Mesangial cell (primary cell): Measurements from ENCODE around the gene HAL. TPM values are rescaled to one million over a fixed set of nuclear protein-coding genes. Genes with fewer than 3 reads are reported as not detected.

ENCODE experiments used
- total RNA-seq: library from RNA; depleted of rRNA; stranded (reverse); fragments of >200 nt; gene quantifications from 2 replicates; pipeline ENCODE4 v1.2.3, GENCODE V29; 2015

Gene HAL, protein sequence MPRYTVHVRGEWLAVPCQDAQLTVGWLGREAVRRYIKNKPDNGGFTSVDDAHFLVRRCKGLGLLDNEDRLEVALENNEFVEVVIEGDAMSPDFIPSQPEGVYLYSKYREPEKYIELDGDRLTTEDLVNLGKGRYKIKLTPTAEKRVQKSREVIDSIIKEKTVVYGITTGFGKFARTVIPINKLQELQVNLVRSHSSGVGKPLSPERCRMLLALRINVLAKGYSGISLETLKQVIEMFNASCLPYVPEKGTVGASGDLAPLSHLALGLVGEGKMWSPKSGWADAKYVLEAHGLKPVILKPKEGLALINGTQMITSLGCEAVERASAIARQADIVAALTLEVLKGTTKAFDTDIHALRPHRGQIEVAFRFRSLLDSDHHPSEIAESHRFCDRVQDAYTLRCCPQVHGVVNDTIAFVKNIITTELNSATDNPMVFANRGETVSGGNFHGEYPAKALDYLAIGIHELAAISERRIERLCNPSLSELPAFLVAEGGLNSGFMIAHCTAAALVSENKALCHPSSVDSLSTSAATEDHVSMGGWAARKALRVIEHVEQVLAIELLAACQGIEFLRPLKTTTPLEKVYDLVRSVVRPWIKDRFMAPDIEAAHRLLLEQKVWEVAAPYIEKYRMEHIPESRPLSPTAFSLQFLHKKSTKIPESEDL
- 0.25 TPM in 1 of 2 replicates, not detected in the other for total RNA-seq

DNA sequence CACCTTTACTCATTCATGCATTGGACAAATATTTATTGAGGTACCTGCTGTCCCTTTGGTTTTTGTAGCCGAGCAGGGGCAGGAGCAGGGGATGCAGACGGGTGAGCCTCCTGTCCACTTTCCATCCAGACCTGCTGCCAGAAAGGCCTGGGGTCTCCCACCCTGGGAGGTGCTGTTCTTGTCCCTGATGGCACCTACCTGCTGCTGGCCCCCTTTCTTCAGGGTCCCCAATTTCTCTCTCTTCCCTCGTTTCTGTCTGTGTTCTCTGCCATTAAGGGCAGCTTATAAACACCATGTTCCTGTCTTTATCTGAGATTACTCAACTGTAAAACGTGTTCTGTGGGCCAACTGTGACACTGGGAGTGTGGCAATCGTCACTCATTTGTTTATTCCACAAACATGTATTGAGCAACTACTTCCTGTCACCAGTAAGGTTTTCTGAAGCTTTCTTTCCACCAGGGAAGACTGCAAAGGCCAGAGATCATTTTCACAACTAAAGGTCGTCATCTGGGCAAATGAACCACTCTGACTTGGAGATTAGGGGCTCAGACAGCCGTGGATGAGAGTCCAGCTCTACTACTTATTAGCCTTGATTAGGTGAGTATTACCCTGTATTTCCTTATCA is at the start of gene HAL:
HAL (minus strand) TSS at position 311 of the 625 bp plus-strand sequence. CDS start 434 bp downstream, outside the sequence.

DNA sequence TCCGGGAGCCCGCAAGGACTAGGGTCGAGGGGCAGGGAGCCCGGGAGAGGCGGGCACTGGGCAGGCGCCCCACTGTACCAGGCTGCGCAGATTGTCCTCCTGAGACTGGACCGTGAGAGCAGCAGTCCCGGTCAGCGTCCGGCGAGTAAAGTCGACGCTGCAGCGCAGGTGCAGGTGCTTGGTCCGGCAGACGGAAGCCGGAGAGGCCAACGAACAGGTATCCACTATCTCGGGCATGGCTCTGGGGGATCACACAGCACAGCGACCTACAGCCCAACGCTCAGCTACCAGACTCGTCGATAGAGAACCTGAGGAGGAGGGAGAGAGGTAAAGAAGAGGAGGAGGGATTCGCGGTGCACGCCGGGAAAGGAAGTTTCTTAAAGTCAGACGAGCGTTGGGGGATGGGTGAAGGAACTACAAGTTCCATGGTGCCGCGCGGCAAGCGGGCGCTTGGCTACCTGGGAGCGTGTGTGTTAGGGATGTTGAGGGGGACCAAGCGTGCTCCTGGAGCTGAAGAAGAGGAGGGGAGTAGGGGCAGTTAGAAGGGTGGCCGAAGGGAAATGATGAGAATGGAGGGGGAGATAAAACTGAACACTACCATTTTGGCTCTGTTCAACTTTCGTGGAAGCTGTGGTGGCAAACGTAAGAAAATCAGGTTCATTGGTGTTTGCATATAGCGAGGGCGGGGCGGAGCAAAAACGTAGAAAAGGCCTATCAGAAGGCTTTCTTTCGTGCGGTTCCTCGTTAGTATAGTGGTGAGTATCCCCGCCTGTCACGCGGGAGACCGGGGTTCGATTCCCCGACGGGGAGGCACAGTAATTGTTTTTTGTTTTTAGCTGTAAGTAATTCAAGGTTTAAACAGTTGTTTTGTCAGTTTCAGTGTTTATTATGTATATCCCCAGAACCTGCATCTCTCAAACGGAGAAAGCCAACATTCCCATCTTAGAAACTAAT is 39.4 kb upstream of the HAL start, which contains the start of gene LTA4H:
LTA4H (minus strand) TSS at position 305 of the 954 bp plus-strand sequence; CDS start at position 237, 68 bp downstream.

DNA sequence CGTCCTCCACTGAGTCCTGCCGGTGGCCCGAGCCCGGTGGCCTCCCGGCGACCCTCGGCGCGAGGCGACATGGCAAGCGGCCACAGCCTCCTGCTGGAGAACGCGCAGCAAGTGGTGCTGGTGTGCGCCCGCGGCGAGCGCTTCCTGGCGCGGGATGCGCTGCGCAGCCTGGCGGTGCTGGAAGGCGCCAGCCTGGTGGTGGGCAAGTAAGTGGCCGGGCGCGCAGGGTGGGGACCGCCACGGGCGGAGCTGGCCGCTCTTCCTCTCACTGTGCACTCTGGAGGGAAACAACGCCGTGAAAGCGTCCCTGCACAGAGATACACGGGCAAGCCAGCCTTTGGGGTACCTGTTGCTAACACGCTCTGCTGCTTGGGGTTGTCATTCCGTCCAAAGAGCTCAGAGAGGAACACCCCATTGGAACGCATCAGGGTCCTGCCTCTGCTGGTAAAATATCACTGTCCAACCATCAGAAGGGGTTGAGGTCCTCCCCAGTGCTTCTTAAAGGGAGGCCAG is 52.8 kb downstream of the HAL start, which contains the start of gene AMDHD1:
AMDHD1 (plus strand) TSS at position 2 of the 513 bp plus-strand sequence; CDS start at position 70, 68 bp downstream.

DNA sequence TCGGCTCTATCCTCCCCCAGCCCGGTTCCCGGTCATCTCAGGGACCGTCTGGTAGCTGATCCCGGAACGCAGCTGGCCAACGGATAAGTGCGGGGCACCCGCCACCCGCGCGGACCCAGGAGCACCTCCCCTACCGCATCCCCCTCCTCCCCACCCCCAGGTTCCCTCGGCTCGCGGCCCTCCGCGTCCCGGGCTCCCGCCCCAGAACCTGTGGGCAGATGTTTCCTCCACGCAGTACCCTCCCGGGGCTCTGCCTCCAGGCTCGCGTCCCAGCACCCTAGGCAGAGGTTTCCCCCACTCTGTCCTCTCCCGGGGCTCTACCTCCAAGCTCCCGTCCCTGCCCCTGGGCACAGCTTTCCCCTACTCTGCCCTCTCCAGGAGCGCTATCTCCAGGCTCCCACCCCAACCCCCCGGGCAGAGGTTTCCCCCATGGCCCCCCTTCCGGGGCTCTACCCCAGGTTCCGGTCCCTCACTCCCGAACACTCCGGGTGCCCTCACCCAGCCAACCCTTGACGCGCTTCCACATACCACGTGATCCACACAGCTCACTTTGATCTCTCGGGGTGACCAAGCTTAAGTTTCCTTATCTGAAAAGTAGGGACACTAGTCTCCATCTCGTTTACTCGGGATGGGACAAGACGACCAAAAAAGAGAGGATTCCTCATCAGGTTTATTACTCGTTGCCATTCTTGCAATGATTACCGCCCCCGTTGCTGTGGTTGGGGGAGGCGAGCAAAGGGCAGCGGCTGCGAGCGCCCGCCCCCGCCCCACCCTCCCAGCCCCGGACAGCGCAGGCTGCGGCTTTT is 53.4 kb downstream of the HAL start, which contains the start of gene CCDC38:
CCDC38 (minus strand) TSS at position 91 of the 806 bp plus-strand sequence. CDS start 6,105 bp downstream, outside the sequence.

Other genes with a start within 250 kb of the HAL start
- gene NTN4, start 205.6 kb downstream of the HAL start, total RNA-seq: 38.9 and 74.5 TPM in 2 replicates
- gene SNRPF, start 137.4 kb downstream of the HAL start, total RNA-seq: 7.4 and 12.2 TPM in 2 replicates
- gene CCDC38, start 53.7 kb downstream of the HAL start, total RNA-seq: not detected in 2 replicates
- gene AMDHD1, start 53.0 kb downstream of the HAL start, total RNA-seq: 0.51 TPM in 1 of 2 replicates, not detected in the other
- gene LTA4H, start 39.2 kb upstream of the HAL start, total RNA-seq: 44.0 and 74.2 TPM in 2 replicates
- gene ELK3, start 198.0 kb upstream of the HAL start, total RNA-seq: 18.5 and 27.1 TPM in 2 replicates